H9 (cell line): ENCODE measurements around the gene SLC22A16. TPM values are rescaled to one million over a fixed set of nuclear protein-coding genes. Genes with fewer than 3 reads are reported as not detected.

Experiments used
- DNase-seq: peaks from one replicate; pipeline ENCODE4 v3.0.0-alpha.2; 2017
- H2AFZ ChIP-seq: one replicate; pipeline ENCODE4 v1.6.1; 2013; ENCODE audit warnings: mild to moderate bottlenecking, low read length, control low read depth, moderate library complexity
- H2AK5ac ChIP-seq: 2 replicates; pipeline ENCODE4 v1.6.1; 2013; ENCODE audit warnings: low read length, control low read depth, mixed read lengths; ENCODE audit not compliant: insufficient read length
- H2BK120ac ChIP-seq: one replicate; pipeline ENCODE4 v1.6.1; 2013; ENCODE audit warnings: low read depth, mild to moderate bottlenecking, low read length, control low read depth, inconsistent platforms; ENCODE audit not compliant: poor library complexity, severe bottlenecking
- H2BK12ac ChIP-seq: 2 replicates; pipeline ENCODE4 v1.6.1; 2013; ENCODE audit warnings: low read length, control low read depth, mixed read lengths, low read depth; ENCODE audit not compliant: insufficient read length
- H2BK15ac ChIP-seq: 2 replicates; pipeline ENCODE4 v1.6.1; 2013; ENCODE audit warnings: low read depth, low read length, control low read depth
- H2BK20ac ChIP-seq: one replicate; pipeline ENCODE4 v1.6.1; 2013; ENCODE audit warnings: low read depth, mild to moderate bottlenecking, low read length, control low read depth, inconsistent platforms; ENCODE audit not compliant: poor library complexity, severe bottlenecking
- H2BK5ac ChIP-seq: 2 replicates; pipeline ENCODE4 v1.6.1; 2013; ENCODE audit warnings: low read length, control low read depth, mixed read lengths; ENCODE audit not compliant: insufficient read length
- H3K14ac ChIP-seq: 2 replicates; pipeline ENCODE4 v1.6.1; 2013; ENCODE audit warnings: low read length, control low read depth; ENCODE audit not compliant: insufficient read depth
- H3K18ac ChIP-seq: 2 replicates; pipeline ENCODE4 v1.6.1; 2013; ENCODE audit warnings: low read depth, mild to moderate bottlenecking, mixed read lengths, low read length, control low read depth; ENCODE audit not compliant: insufficient read length
- H3K23ac ChIP-seq: 2 replicates; pipeline ENCODE4 v1.6.1; 2013; ENCODE audit warnings: low read length, control low read depth, mixed read lengths, low read depth; ENCODE audit not compliant: insufficient read length
- H3K23me2 ChIP-seq: 2 replicates; pipeline ENCODE4 v1.6.1; 2013; ENCODE audit warnings: low read depth, mild to moderate bottlenecking, mixed read lengths, low read length, control low read depth; ENCODE audit not compliant: insufficient read length, poor library complexity, severe bottlenecking
- H3K27ac ChIP-seq: 2 replicates; pipeline ENCODE4 v1.5.1; 2013; ENCODE audit warnings: low read length, control low read depth, mixed read lengths, low read depth; ENCODE audit not compliant: insufficient read length
- H3K27me3 ChIP-seq: 2 replicates; pipeline ENCODE4 v1.6.1; 2013; ENCODE audit warnings: low read length, control low read depth, inconsistent platforms; ENCODE audit not compliant: insufficient read depth
- H3K4ac ChIP-seq: 2 replicates; pipeline ENCODE4 v1.6.1; 2013; ENCODE audit warnings: low read depth, mild to moderate bottlenecking, control low read depth, inconsistent platforms, low read length, moderate library complexity
- H3K4me1 ChIP-seq: 2 replicates; pipeline ENCODE4 v1.6.1; 2013; ENCODE audit warnings: low read length, control low read depth, inconsistent platforms; ENCODE audit not compliant: insufficient read depth
- H3K4me2 ChIP-seq: 2 replicates; pipeline ENCODE4 v1.6.1; 2013; ENCODE audit warnings: low read length, control low read depth, mixed read lengths; ENCODE audit not compliant: insufficient read length, insufficient read depth
- H3K56ac ChIP-seq: 2 replicates; pipeline ENCODE4 v1.6.1; 2013; ENCODE audit warnings: low read depth, mild to moderate bottlenecking, mixed read lengths, low read length, control low read depth; ENCODE audit not compliant: insufficient read length
- H3K79me1 ChIP-seq: 2 replicates; pipeline ENCODE4 v1.6.1; 2013; ENCODE audit warnings: low read depth, mild to moderate bottlenecking, moderate library complexity, low read length, control low read depth, inconsistent platforms; ENCODE audit not compliant: insufficient read depth, poor library complexity, severe bottlenecking
- H3K79me2 ChIP-seq: 2 replicates; pipeline ENCODE4 v1.6.1; 2013; ENCODE audit warnings: low read length, control low read depth, inconsistent platforms; ENCODE audit not compliant: insufficient read depth
- H3K9ac ChIP-seq: 2 replicates; pipeline ENCODE4 v1.6.1; 2013; ENCODE audit warnings: low read length, control low read depth, mixed read lengths; ENCODE audit not compliant: insufficient read length; ENCODE audit errors: extremely low read depth
- H3K9me3 ChIP-seq: one replicate; pipeline ENCODE4 v1.6.1; 2013; ENCODE audit warnings: low read depth, low read length, inconsistent platforms; ENCODE audit not compliant: control insufficient read depth
- H3T11ph ChIP-seq: one replicate; pipeline ENCODE4 v1.6.1; 2013; ENCODE audit warnings: mild to moderate bottlenecking, low read length, control low read depth, inconsistent platforms
- H4K20me1 ChIP-seq: one replicate; pipeline ENCODE4 v1.6.1; 2013; ENCODE audit not compliant: control insufficient read depth, insufficient read length, insufficient read depth
- H4K5ac ChIP-seq: 2 replicates; pipeline ENCODE4 v1.6.1; 2013; ENCODE audit warnings: low read depth, mild to moderate bottlenecking, mixed read lengths, low read length, control low read depth; ENCODE audit not compliant: insufficient read length
- H4K8ac ChIP-seq: replicated peaks from 2 replicates; pipeline ENCODE4 v1.6.1; 2013; ENCODE audit warnings: low read length, control low read depth, mixed read lengths, low read depth; ENCODE audit not compliant: insufficient read length
- H4K91ac ChIP-seq: 2 replicates; pipeline ENCODE4 v1.6.1; 2013; ENCODE audit warnings: low read depth, mild to moderate bottlenecking, moderate library complexity, mixed read lengths, low read length, control low read depth; ENCODE audit not compliant: insufficient read length
- H3K27ac Mint-ChIP-seq, 3 experiments: 2 replicates in 2 of 3; 3 replicates in 1 of 3; pipeline ENCODE4 v1.8.0; 2020 to 2021; ENCODE audit warnings: mixed read lengths in 3 of 3, mild to moderate bottlenecking in 1 of 3, moderate library complexity in 1 of 3
- H3K27me3 Mint-ChIP-seq: 2 replicates; pipeline ENCODE4 v1.8.0; 2021; ENCODE audit warnings: low read depth, mild to moderate bottlenecking, moderate library complexity, mixed read lengths
- H3K36me3 Mint-ChIP-seq, 3 experiments: 2 replicates in 2 of 3; 3 replicates in 1 of 3; pipeline ENCODE4 v1.8.0; 2020 to 2021; ENCODE audit warnings: low read depth in 3 of 3, mixed read lengths in 3 of 3; ENCODE audit not compliant: insufficient read depth in 1 of 3
- H3K4me1 Mint-ChIP-seq, 2 experiments: 2 replicates each; pipeline ENCODE4 v1.8.0; 2020; ENCODE audit warnings: mixed read lengths in 2 of 2
- H3K4me3 Mint-ChIP-seq, 2 experiments: 2 replicates in 1 of 2; 3 replicates in 1 of 2; pipeline ENCODE4 v1.8.0; 2020 to 2021; ENCODE audit warnings: mild to moderate bottlenecking in 2 of 2, mixed read lengths in 2 of 2, moderate library complexity in 1 of 2
- H3K9me3 Mint-ChIP-seq, 2 experiments: 2 replicates in 1 of 2; 3 replicates in 1 of 2; pipeline ENCODE4 v1.8.0; 2020; ENCODE audit warnings: mild to moderate bottlenecking in 2 of 2, mixed read lengths in 2 of 2, moderate library complexity in 1 of 2
- CTCF ChIP-seq: fragments of 200-600 bp; sonication (generic); conservative IDR thresholded peaks from 3 replicates; pipeline ENCODE4 v1.8.0; 2021; ENCODE audit warnings: antibody characterized with exemption, mild to moderate bottlenecking
- WGBS: extraction: QIAGEN DNeasy Blood & Tissue Kit; methylation state at CpG from one replicate; pipeline ENCODE4 v1.1.7; 2013; ENCODE audit warnings: missing lambda C conversion rate, low lambda C conversion rate, mixed read lengths; ENCODE audit not compliant: insufficient read length; ENCODE audit errors: extremely low coverage; 5-methylcytosine and 5-hydroxymethylcytosine counted together
- total RNA-seq: library from RNA; stranded (reverse); gene quantifications from 2 replicates; pipeline ENCODE4 v1.2.1, GENCODE V29; 2021

SLC22A16 gene
- total RNA-seq, 1 experiment from 2014 or later: not detected

- Histone ChIP-seq H3K56ac (no peak overlapping the region), H3K23ac (no peak overlapping the region), H3K18ac (no peak overlapping the region), H4K8ac (no peak overlapping the region), H3K79me2 (no peaks in the 10 kb centered on the region), H3K4me1 (no peaks in the 10 kb centered on the region), H3K23me2 (no peaks in the 10 kb centered on the region), H2BK12ac (no peak overlapping the region), H3K79me1 (no peaks in the 10 kb centered on the region), H2AFZ (no peak overlapping the region), H2BK15ac (0 out of 2 replicates have a peak overlapping the region, but pooled peaks have one; percentile 18), H3K27ac (no peak overlapping the region), H4K91ac (no peak overlapping the region), H3K4me2 (no peak overlapping the region), H2BK5ac (no peak overlapping the region), H2AK5ac (no peak overlapping the region), H3T11ph (no peak overlapping the region), H3K9me3 (no peaks in the 10 kb centered on the region), H4K5ac (no peak overlapping the region), H3K27me3 (no peaks in the 10 kb centered on the region), H3K4ac (no peak overlapping the region), H4K20me1 (no peaks in the 10 kb centered on the region), H2BK120ac (no peak overlapping the region), H2BK20ac (no peak overlapping the region), H3K9ac (no peak overlapping the region), H3K14ac (no peak overlapping the region; the same call in 1 of the 2 replicates)
- peak; percentile 69 for DNase-seq
- H3K9me3 Mint-ChIP-seq: no peaks in the 10 kb centered on the region
- no peaks in the 10 kb centered on the region for H3K36me3 Mint-ChIP-seq
- no peak overlapping the region for H3K4me3 Mint-ChIP-seq
- no CpG with 5 or more reads among the region's 6 CpGs for WGBS
- H3K4me1 Mint-ChIP-seq: no peaks in the 10 kb centered on the region; a peak in 1 of 4 replicates
- no peak overlapping the region for H3K27ac Mint-ChIP-seq
- TF ChIP-seq CTCF: peak; percentile 43; the same call in 2 of the 3 replicates
- peaks cover 3% of the 10 kb centered on the region for H3K27me3 Mint-ChIP-seq
These were observed 67.5 kb downstream of the SLC22A16 start for GRCh38 chr6:110408901-110409300.
